Activated naive CD4-positive, alpha-beta T cell treated with anti-CD3 and anti-CD28 coated beads, Interleukin-2, amount 10 ng/mL, durations not matched to agents 7 days and 5 days (primary cell): ENCODE data around the gene PTPRQ.

Experiments
- CTCF ChIA-PET: fragments of 350-600 bp; sonication (Branson Sonifier 250); formaldehyde crosslinking; loops from one replicate; lab custom pipeline; 2021; ENCODE audit warnings: antibody characterized with exemption; lab: Charles Lee
- DNase-seq: peaks from one replicate; pipeline ENCODE4 v3.0.0-alpha.2; 2020
- H3K27ac Mint-ChIP-seq: one replicate; pipeline ENCODE4 v1.8.0; 2021; ENCODE audit warnings: mild to moderate bottlenecking, moderate library complexity, mixed read lengths
- H3K27me3 Mint-ChIP-seq: one replicate; pipeline ENCODE4 v1.8.0; 2021; ENCODE audit warnings: mild to moderate bottlenecking, mixed read lengths
- H3K36me3 Mint-ChIP-seq: one replicate; pipeline ENCODE4 v1.8.0; 2021; ENCODE audit warnings: mixed read lengths
- H3K4me1 Mint-ChIP-seq: one replicate; pipeline ENCODE4 v1.8.0; 2021; ENCODE audit warnings: mixed read lengths
- H3K4me3 Mint-ChIP-seq: one replicate; pipeline ENCODE4 v1.8.0; 2021; ENCODE audit warnings: mild to moderate bottlenecking, moderate library complexity, mixed read lengths
- H3K9me3 Mint-ChIP-seq: one replicate; pipeline ENCODE4 v1.8.0; 2021; ENCODE audit warnings: mixed read lengths

PTPRQ gene, protein sequence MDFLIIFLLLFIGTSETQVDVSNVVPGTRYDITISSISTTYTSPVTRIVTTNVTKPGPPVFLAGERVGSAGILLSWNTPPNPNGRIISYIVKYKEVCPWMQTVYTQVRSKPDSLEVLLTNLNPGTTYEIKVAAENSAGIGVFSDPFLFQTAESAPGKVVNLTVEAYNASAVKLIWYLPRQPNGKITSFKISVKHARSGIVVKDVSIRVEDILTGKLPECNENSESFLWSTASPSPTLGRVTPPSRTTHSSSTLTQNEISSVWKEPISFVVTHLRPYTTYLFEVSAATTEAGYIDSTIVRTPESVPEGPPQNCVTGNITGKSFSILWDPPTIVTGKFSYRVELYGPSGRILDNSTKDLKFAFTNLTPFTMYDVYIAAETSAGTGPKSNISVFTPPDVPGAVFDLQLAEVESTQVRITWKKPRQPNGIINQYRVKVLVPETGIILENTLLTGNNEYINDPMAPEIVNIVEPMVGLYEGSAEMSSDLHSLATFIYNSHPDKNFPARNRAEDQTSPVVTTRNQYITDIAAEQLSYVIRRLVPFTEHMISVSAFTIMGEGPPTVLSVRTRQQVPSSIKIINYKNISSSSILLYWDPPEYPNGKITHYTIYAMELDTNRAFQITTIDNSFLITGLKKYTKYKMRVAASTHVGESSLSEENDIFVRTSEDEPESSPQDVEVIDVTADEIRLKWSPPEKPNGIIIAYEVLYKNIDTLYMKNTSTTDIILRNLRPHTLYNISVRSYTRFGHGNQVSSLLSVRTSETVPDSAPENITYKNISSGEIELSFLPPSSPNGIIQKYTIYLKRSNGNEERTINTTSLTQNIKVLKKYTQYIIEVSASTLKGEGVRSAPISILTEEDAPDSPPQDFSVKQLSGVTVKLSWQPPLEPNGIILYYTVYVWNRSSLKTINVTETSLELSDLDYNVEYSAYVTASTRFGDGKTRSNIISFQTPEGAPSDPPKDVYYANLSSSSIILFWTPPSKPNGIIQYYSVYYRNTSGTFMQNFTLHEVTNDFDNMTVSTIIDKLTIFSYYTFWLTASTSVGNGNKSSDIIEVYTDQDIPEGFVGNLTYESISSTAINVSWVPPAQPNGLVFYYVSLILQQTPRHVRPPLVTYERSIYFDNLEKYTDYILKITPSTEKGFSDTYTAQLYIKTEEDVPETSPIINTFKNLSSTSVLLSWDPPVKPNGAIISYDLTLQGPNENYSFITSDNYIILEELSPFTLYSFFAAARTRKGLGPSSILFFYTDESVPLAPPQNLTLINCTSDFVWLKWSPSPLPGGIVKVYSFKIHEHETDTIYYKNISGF (N-terminal part only)

DNA sequence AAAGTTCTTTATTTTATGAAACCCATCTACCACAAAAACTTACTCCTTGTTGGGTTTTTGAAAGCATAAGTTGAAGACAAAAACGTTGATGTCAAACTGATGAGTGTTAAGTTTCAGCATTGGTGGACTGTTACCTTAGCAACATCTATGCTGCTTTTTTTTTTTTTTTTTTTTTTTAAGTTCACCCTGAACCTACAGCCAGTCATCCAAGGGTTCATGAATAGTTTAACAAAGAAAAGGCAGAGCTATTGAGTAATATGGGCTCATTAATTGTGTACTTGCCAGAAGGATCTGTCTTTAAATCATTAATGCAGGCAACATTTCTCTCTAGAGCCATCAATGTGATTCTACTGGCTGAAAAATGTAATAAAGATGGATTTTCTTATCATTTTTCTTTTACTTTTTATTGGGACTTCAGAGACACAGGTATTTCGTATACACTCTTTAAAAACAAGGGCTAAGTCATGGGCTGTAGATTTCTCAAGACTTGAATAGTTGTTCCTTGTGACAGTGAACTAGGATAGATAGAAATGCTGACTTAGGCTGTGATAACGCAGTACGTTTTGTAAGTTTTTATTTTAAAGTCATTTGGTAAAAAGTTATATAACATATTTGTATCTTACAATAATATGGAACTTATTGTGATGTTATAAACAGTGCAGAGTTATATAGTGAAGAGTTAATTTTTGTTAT, at the start of gene PTPRQ:
Gene PTPRQ (plus strand): TSS at position 262 of the 693 bp plus-strand sequence. CDS start 111 bp downstream, at position 373.
- Mint-ChIP-seq H3K27ac (no peak within 1 kb of the TSS), H3K4me3 (no peak within 1 kb of the TSS), H3K9me3 (no peaks in the 10 kb centered on the region), H3K27me3 (no peaks in the 10 kb centered on the region), H3K36me3 (no peaks in the 10 kb centered on the region), H3K4me1 (no peaks in the 10 kb centered on the region)
- CTCF ChIA-PET = no interaction called here
- no peak for DNase-seq

DNA sequence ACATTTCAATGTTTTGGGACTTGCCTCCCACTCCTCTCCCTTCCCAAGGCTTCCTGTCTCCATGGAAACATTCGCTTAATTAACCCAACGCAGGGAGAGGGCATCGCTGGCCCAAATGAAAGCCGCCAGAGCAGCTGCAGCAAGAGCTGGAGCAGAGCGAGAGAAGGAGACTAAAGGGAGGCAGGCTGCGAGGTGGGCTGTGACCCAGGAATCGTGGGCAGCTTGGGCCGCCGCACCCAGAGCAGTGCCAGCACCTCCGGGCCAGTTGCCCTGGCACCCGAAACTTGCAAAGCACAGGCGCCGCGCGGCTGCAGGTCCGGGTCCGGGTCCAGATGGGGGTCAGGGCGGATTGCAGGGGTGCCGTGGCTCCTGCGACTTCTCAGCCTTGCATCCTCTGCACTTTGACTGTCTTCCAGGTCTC, 43.5 kb upstream of the PTPRQ start:
- Mint-ChIP-seq H3K9me3 (peaks cover 3% of the 10 kb centered on the region), H3K4me1 (no peaks in the 10 kb centered on the region), H3K4me3 (no peak overlapping the region), H3K27ac (no peak overlapping the region), H3K36me3 (no peaks in the 10 kb centered on the region), H3K27me3 (peaks cover 7% of the 10 kb centered on the region)
- CTCF ChIA-PET = interaction anchor here (0.6 kb wide), 1 partner anchor 71 kb away, joined by 4 read pairs; no protein-coding TSS in a partner anchor
- DNase-seq = no peak

GRCh38 chr12:80401191-80401590, 42.8 kb upstream of the PTPRQ start:
- Mint-ChIP-seq H3K4me1 (no peaks in the 10 kb centered on the region), H3K27me3 (peaks cover 7% of the 10 kb centered on the region), H3K27ac (no peak overlapping the region), H3K4me3 (no peak overlapping the region), H3K36me3 (no peaks in the 10 kb centered on the region), H3K9me3 (peaks cover 3% of the 10 kb centered on the region)
- CTCF ChIA-PET = interaction anchor here (0.6 kb wide), 1 partner anchor 70 kb away, joined by 4 read pairs; no protein-coding TSS in a partner anchor
- DNase-seq = no peak

- peaks cover 7% of the 10 kb centered on the region for H3K27me3 Mint-ChIP-seq
- CTCF ChIA-PET = no interaction called here
- no peaks in the 10 kb centered on the region for H3K4me1 Mint-ChIP-seq
- H3K36me3 Mint-ChIP-seq = no peaks in the 10 kb centered on the region
- no peak overlapping the region for H3K27ac Mint-ChIP-seq
- no peak overlapping the region for H3K4me3 Mint-ChIP-seq
- DNase-seq = no peak
- H3K9me3 Mint-ChIP-seq = no peaks in the 10 kb centered on the region
Measured at GRCh38 chr12:80404629-80405028, 39.4 kb upstream of the PTPRQ start.

- no peak for DNase-seq
- CTCF ChIA-PET = no interaction called here
- Mint-ChIP-seq H3K27me3 (no peaks in the 10 kb centered on the region), H3K27ac (no peak overlapping the region), H3K9me3 (no peaks in the 10 kb centered on the region), H3K36me3 (no peaks in the 10 kb centered on the region), H3K4me1 (no peaks in the 10 kb centered on the region), H3K4me3 (no peak overlapping the region)
Measured at GRCh38 chr12:80406253-80406652, 37.8 kb upstream of the PTPRQ start.

GRCh38 chr12:80411787-80412186, 32.2 kb upstream of the PTPRQ start:
- Mint-ChIP-seq H3K27me3 (no peaks in the 10 kb centered on the region), H3K36me3 (no peaks in the 10 kb centered on the region), H3K27ac (no peak overlapping the region), H3K4me1 (no peaks in the 10 kb centered on the region), H3K4me3 (no peak overlapping the region), H3K9me3 (no peaks in the 10 kb centered on the region)
- CTCF ChIA-PET = interaction anchor here (1.2 kb wide), 1 partner anchor 351 kb away, joined by 4 read pairs; no protein-coding TSS in a partner anchor
- DNase-seq = no peak

- DNase-seq = no peak
- Mint-ChIP-seq H3K4me3 (no peak overlapping the region), H3K27ac (no peak overlapping the region), H3K36me3 (no peaks in the 10 kb centered on the region), H3K9me3 (no peaks in the 10 kb centered on the region), H3K27me3 (no peaks in the 10 kb centered on the region), H3K4me1 (no peaks in the 10 kb centered on the region)
- CTCF ChIA-PET = interaction anchor here (1.2 to 1.4 kb wide), 2 partner anchors 351 to 353 kb away, joined by 3 to 4 read pairs; no protein-coding TSS in a partner anchor
Measured at GRCh38 chr12:80412343-80412953, 31.6 kb upstream of the PTPRQ start.

- H3K27me3 Mint-ChIP-seq = no peaks in the 10 kb centered on the region
- no peaks in the 10 kb centered on the region for H3K9me3 Mint-ChIP-seq
- CTCF ChIA-PET = interaction anchor here (1.4 kb wide), 1 partner anchor 352 kb away, joined by 3 read pairs; no protein-coding TSS in a partner anchor
- H3K36me3 Mint-ChIP-seq = no peaks in the 10 kb centered on the region
- no peak for DNase-seq
- H3K27ac Mint-ChIP-seq = no peak overlapping the region
- H3K4me1 Mint-ChIP-seq = no peaks in the 10 kb centered on the region
- no peak overlapping the region for H3K4me3 Mint-ChIP-seq
Measured at GRCh38 chr12:80413462-80413861, 30.6 kb upstream of the PTPRQ start.

- CTCF ChIA-PET = no interaction called here
- no peak overlapping the region for H3K4me3 Mint-ChIP-seq
- no peak for DNase-seq
- H3K36me3 Mint-ChIP-seq = no peaks in the 10 kb centered on the region
- no peaks in the 10 kb centered on the region for H3K4me1 Mint-ChIP-seq
- H3K9me3 Mint-ChIP-seq = no peaks in the 10 kb centered on the region
- H3K27ac Mint-ChIP-seq = no peak overlapping the region
- H3K27me3 Mint-ChIP-seq = no peaks in the 10 kb centered on the region
Measured at GRCh38 chr12:80415466-80415865, 28.6 kb upstream of the PTPRQ start.

DNA sequence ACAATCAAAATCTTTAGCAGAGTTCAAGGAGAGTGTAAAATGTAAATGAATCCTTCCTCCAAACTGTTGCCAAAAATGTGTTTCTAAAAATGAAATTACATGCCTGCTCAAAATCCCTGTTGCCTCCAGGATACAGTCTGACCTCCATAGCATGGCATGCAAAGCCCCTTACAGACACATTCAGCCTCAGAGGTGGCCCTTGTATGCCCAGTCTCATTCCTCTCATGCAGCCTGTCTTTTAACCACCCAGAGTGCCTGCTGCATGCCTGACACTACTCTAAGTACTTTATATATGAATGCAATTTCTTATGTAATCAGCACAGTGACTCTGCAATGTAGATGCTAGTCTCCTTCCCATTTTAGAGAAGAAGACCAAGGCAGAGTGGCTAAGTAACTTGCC, 24.4 kb upstream of the PTPRQ start:
- no peak overlapping the region for H3K27ac Mint-ChIP-seq
- no peaks in the 10 kb centered on the region for H3K36me3 Mint-ChIP-seq
- CTCF ChIA-PET = no interaction called here
- H3K4me3 Mint-ChIP-seq = no peak overlapping the region
- no peaks in the 10 kb centered on the region for H3K27me3 Mint-ChIP-seq
- no peaks in the 10 kb centered on the region for H3K4me1 Mint-ChIP-seq
- no peak for DNase-seq
- no peaks in the 10 kb centered on the region for H3K9me3 Mint-ChIP-seq

DNA sequence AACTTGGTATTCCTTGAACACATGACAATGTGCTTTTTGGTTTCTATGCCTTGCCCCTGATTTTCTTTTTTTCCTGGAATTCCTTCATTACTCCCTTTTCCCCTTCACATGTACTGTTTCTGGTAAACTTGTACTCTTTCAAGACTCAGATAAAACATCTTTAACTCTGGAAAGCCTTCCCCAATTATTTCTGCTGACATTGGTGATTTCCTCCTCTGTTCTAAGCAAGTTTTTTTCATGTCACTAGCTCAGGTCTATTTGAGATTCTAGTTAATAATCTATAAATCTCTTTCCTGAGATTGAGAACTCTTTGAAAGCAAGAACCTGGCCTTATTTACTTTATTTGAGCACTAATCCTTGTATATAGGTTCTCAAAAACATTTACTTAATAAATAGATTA, 24.0 kb upstream of the PTPRQ start:
- H3K9me3 Mint-ChIP-seq = no peaks in the 10 kb centered on the region
- CTCF ChIA-PET = no interaction called here
- H3K4me1 Mint-ChIP-seq = no peaks in the 10 kb centered on the region
- no peaks in the 10 kb centered on the region for H3K27me3 Mint-ChIP-seq
- no peaks in the 10 kb centered on the region for H3K36me3 Mint-ChIP-seq
- DNase-seq = no peak
- no peak overlapping the region for H3K27ac Mint-ChIP-seq
- H3K4me3 Mint-ChIP-seq = no peak overlapping the region

- Mint-ChIP-seq H3K4me1 (no peaks in the 10 kb centered on the region), H3K27me3 (no peaks in the 10 kb centered on the region), H3K27ac (no peak overlapping the region), H3K9me3 (no peaks in the 10 kb centered on the region), H3K4me3 (no peak overlapping the region), H3K36me3 (no peaks in the 10 kb centered on the region)
- no peak for DNase-seq
- CTCF ChIA-PET = no interaction called here
Measured at GRCh38 chr12:80422550-80422949, 21.5 kb upstream of the PTPRQ start.

GRCh38 chr12:80432061-80432460, 12.0 kb upstream of the PTPRQ start:
- no peak overlapping the region for H3K4me3 Mint-ChIP-seq
- no peaks in the 10 kb centered on the region for H3K4me1 Mint-ChIP-seq
- H3K36me3 Mint-ChIP-seq = no peaks in the 10 kb centered on the region
- DNase-seq = no peak
- no peaks in the 10 kb centered on the region for H3K27me3 Mint-ChIP-seq
- peaks cover 1% of the 10 kb centered on the region for H3K9me3 Mint-ChIP-seq
- H3K27ac Mint-ChIP-seq = no peak overlapping the region
- CTCF ChIA-PET = no interaction called here
